Right lobe of liver (tissue), 6 donors: ENCODE results near the gene LDLRAD1. TPM values are rescaled to one million over a fixed set of nuclear protein-coding genes. Genes with fewer than 3 reads are reported as not detected.

ENCODE experiments used
- ATAC-seq, 4 donors: fragments of 200-7000 bp; cut with Tn5 transposase; one replicate each; pipeline ENCODE4 v1.9.1; 2020; ENCODE audit warnings: mild to moderate bottlenecking in 4 of 4, moderate library complexity in 4 of 4
- DNase-seq, 3 donors: peaks; one replicate each; pipeline ENCODE4 v3.0.0-alpha.2; 2020
- H3K27ac ChIP-seq, 3 donors: fragments of 200-600 bp; one replicate each; pipeline ENCODE4 v1.8.0; 2022
- H3K27me3 ChIP-seq, 2 donors: fragments of 200-600 bp; one replicate each; pipeline ENCODE4 v1.8.0; 2022
- H3K36me3 ChIP-seq, 4 donors: fragments of 200-600 bp; sonication (generic) in 1 of 4; one replicate each; pipeline versions ENCODE4 v1.5.1 to v1.8.0; 2017 to 2022; ENCODE audit warnings: control low read depth in 1 of 4
- H3K4me1 ChIP-seq, 4 donors: fragments of 200-600 bp; sonication (generic) in 1 of 4; one replicate each; pipeline versions ENCODE4 v1.5.1 to v1.8.0; 2017 to 2022; ENCODE audit warnings: control low read depth in 1 of 4
- H3K4me3 ChIP-seq, 3 donors: fragments of 200-600 bp; one replicate each; pipeline ENCODE4 v1.8.0; 2022
- H3K9me3 ChIP-seq, 4 donors: fragments of 200-600 bp; sonication (generic) in 1 of 4; one replicate each; pipeline versions ENCODE4 v1.5.1 to v1.8.0; 2017 to 2022; ENCODE audit warnings: control low read depth in 1 of 4
- CTCF ChIP-seq, 4 donors: fragments of 200-600 bp in 3 of 4; fragments of 450-650 bp in 1 of 4; IDR thresholded peaks; one replicate each; pipeline versions ENCODE4 v1.5.1 to v1.8.0; 2016 to 2022; ENCODE audit warnings: antibody characterized with exemption in 4 of 4, mild to moderate bottlenecking in 2 of 4
- POLR2A ChIP-seq: fragments of 450-650 bp; IDR thresholded peaks from one replicate; pipeline ENCODE4 v1.6.1; 2017; ENCODE audit warnings: antibody characterized with exemption, mild to moderate bottlenecking
- WGBS: methylation state at CpG from one replicate; pipeline ENCODE4 v1.1.6; 2018; ENCODE audit warnings: low coverage, low lambda C conversion rate; ENCODE audit not compliant: insufficient coverage; ENCODE audit errors: missing lambda C conversion rate; 5-methylcytosine and 5-hydroxymethylcytosine counted together
- intact Hi-C, 2 donors: fragments of 100-400 bp; cut with DNase I; formaldehyde crosslinking; loops; one replicate each; pipeline versions ENCODE4 v1.11.2 to v1.14.1; 2022
- total RNA-seq, 6 experiments: library from RNA; depleted of rRNA in 2 of 6; stranded (reverse); fragments of >200 nt in 2 of 6; fragmentation: NEBNext Ultra II Directional in 3 of 6; extraction: Animal tissue kit (Norgen Biotek cat#: 25700) in 3 of 6; gene quantifications; one replicate each; pipeline versions ENCODE4 v1.1.0 to v1.2.4, GENCODE V29; 2016 to 2023
- donor health status: DM: no; HTN: yes; CAD: no.
- donor health status: DM: no; HTN: no; CAD: no.
- donor health status: DM: no; HTN: no; CAD: no.
- donor health status: DM: no; HTN: yes; CAD: no.
- donor health status: DM: no; HTN: yes; CAD: no.

LDLRAD1 gene
- total RNA-seq, 6 experiments from 2014 or later = 0.44 to 0.57 TPM; not detected in 4

GRCh38 chr1:53987880-53988279 is 30.1 kb downstream of the LDLRAD1 start:
- ATAC-seq = no peak
- intact Hi-C loops = no loop called here
- DNase-seq = no peak
- Histone ChIP-seq H3K27me3 (no peaks in the 10 kb centered on the region), H3K9me3 (no peaks in the 10 kb centered on the region), H3K4me1 (peaks cover 0 to 6% (median 0%) of the 10 kb centered on the region in 4 donors), H3K27ac (no peak overlapping the region), H3K36me3 (no peaks in the 10 kb centered on the region), H3K4me3 (no peak overlapping the region)
- WGBS = 84% methylated on average over 2 of the region's 2 CpGs
- TF ChIP-seq CTCF (IDR thresholded peaks at IDR 0.05) (no peak), POLR2A (no peak)

GRCh38 chr1:53986458-53986857 is 31.5 kb downstream of the LDLRAD1 start:
- no peak overlapping the region for H3K4me3 ChIP-seq
- WGBS = 94% methylated on average over 2 of the region's 3 CpGs
- H3K27ac ChIP-seq = no peak overlapping the region
- ATAC-seq = no peak
- intact Hi-C loops = no loop called here
- no peaks in the 10 kb centered on the region for H3K9me3 ChIP-seq
- TF ChIP-seq POLR2A (no peak), CTCF (IDR thresholded peaks at IDR 0.05) (no peak)
- H3K27me3 ChIP-seq = no peaks in the 10 kb centered on the region
- H3K36me3 ChIP-seq = no peaks in the 10 kb centered on the region
- H3K4me1 ChIP-seq = peaks cover 0 to 11% (median 6%) of the 10 kb centered on the region in 4 donors
- no peak for DNase-seq

- TF ChIP-seq POLR2A = no peak
- no peak for TF ChIP-seq CTCF (IDR thresholded peaks at IDR 0.05)
- intact Hi-C loops = no loop called here
- ATAC-seq (no peak), DNase-seq (no peak)
- H3K36me3 ChIP-seq = no peaks in the 10 kb centered on the region
- H3K9me3 ChIP-seq = no peaks in the 10 kb centered on the region
- no peak overlapping the region for H3K27ac ChIP-seq
- H3K4me3 ChIP-seq = no peak overlapping the region
- H3K4me1 ChIP-seq = peaks cover 0 to 19% (median 8%) of the 10 kb centered on the region in 4 donors
- H3K27me3 ChIP-seq = no peaks in the 10 kb centered on the region
Measured at GRCh38 chr1:53984726-53985125, 33.3 kb downstream of the LDLRAD1 start.

GRCh38 chr1:53982763-53983104 is 35.3 kb downstream of the LDLRAD1 start:
- peak; percentile 24 for TF ChIP-seq POLR2A
- TF ChIP-seq CTCF (IDR thresholded peaks at IDR 0.05) = no peak
- Histone ChIP-seq H3K27me3 (no peaks in the 10 kb centered on the region), H3K27ac (peak overlapping the region; percentile 68 to 93 (median 74)), H3K4me1 (peaks cover 0 to 19% (median 8%) of the 10 kb centered on the region in 4 donors), H3K9me3 (no peaks in the 10 kb centered on the region), H3K4me3 (peak overlapping the region; percentile 14 to 60 (median 52)), H3K36me3 (no peaks in the 10 kb centered on the region)
- ATAC-seq (peak; percentile 73 to 84 (median 82)), DNase-seq (no peak)
- intact Hi-C loops = no loop called here
- 15% methylated on average over 4 of the region's 4 CpGs for WGBS
